Gastrocnemius medialis (tissue), 4 donors: ENCODE measurements around the gene GPR157.

Experiments
- POLR2A ChIP-seq, 2 donors: fragments of 450-650 bp; IDR thresholded peaks; one replicate each; pipeline ENCODE4 v1.6.1; 2017; ENCODE audit warnings: antibody characterized with exemption in 2 of 2, mild to moderate bottlenecking in 2 of 2, moderate library complexity in 2 of 2
- TF ChIP-seq, protein P1 (sequence below), 5 experiments: fragments of 450-650 bp in 3 of 5; fragments of 200-600 bp in 2 of 5; sonication (generic) in 2 of 5; IDR thresholded peaks in 4 of 5; conservative IDR thresholded peaks in 1 of 5; 1 replicate in 4 of 5; 2 replicates in 1 of 5; pipeline ENCODE4 v1.5.1; 2016 to 2019; ENCODE audit warnings: antibody characterized with exemption in 5 of 5, mild to moderate bottlenecking in 3 of 5, moderate library complexity in 3 of 5

- TF ChIP-seq, protein P1, sequence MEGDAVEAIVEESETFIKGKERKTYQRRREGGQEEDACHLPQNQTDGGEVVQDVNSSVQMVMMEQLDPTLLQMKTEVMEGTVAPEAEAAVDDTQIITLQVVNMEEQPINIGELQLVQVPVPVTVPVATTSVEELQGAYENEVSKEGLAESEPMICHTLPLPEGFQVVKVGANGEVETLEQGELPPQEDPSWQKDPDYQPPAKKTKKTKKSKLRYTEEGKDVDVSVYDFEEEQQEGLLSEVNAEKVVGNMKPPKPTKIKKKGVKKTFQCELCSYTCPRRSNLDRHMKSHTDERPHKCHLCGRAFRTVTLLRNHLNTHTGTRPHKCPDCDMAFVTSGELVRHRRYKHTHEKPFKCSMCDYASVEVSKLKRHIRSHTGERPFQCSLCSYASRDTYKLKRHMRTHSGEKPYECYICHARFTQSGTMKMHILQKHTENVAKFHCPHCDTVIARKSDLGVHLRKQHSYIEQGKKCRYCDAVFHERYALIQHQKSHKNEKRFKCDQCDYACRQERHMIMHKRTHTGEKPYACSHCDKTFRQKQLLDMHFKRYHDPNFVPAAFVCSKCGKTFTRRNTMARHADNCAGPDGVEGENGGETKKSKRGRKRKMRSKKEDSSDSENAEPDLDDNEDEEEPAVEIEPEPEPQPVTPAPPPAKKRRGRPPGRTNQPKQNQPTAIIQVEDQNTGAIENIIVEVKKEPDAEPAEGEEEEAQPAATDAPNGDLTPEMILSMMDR (IDR thresholded peaks at IDR 0.05 in 4 of 5, conservative IDR thresholded peaks at IDR 0.05 in 1 of 5), result no peak
- no peak for TF ChIP-seq POLR2A (IDR thresholded peaks at IDR 0.05)
Measured at GRCh38 chr1:9097947-9098705, 30.8 kb downstream of the GPR157 start.
